Left lobe of liver (tissue), 2 donors: Measurements from ENCODE around the gene ACOXL. TPM values are rescaled to one million over a fixed set of nuclear protein-coding genes. Genes with fewer than 3 reads are reported as not detected.

Experiments
- ATAC-seq: fragments of 200-7000 bp; cut with Tn5 transposase; one replicate; pipeline ENCODE4 v1.9.1; 2020; ENCODE audit warnings: mild to moderate bottlenecking, moderate library complexity
- DNase-seq: peaks from one replicate; pipeline ENCODE4 v3.0.0-alpha.2; 2020; ENCODE audit warnings: low spot score
- total RNA-seq: library from RNA; stranded (reverse); gene quantifications from one replicate; pipeline ENCODE4 v1.2.1, GENCODE V29; 2021
- donor health status: DM: no; HTN: no; CAD: no; lungs with moderate emphysema.
- donor health status: DM: no; HTN: yes; CAD: no.

Gene ACOXL
- total RNA-seq, 1 donor from 2014 or later = not detected

DNA sequence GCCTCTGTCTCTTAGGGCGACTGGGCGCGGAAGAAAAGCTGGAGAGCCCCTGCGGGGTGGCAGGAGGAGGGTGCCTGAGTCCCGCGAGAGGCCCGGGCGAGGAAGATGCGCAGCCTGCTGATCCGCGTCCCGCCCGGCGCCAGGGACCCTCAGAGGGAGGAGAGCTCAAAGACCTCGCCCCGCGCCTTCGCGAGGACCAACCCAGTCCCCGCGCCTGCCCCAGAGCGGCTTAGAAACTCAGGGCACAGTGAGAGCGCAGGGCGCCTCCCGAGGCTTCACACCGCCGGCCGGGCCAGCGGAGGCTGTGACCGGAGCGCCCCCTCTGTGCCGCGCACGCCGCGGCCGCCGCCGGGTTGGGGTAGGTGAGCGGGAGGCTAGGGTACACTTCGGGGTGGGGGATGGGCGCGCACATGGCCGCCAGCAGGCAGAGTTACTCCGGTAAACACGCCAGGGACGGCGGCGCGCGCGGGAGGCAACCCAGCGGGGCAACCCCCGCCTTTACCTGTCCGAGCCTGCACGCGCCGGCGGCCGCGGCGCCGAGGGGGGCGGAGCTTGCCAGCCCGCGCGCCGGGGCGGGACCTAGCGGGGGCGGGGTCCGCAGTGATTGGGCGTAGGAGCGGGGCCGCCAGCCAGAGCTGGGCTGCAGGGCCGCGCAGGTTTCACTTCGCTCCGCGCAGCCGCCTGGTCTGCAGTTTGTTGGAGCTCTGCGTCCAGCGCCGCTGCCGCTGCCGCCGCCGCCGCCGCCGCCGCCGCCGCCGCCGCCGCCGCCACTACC is 388.1 kb downstream of the ACOXL start, which contains the start of gene BCL2L11:
Gene BCL2L11 (plus strand): TSS at position 662 of the 775 bp plus-strand sequence. CDS start 2,832 bp downstream, outside the sequence.
- ATAC-seq (peak; percentile 72), DNase-seq (peak; percentile 98)

DNA sequence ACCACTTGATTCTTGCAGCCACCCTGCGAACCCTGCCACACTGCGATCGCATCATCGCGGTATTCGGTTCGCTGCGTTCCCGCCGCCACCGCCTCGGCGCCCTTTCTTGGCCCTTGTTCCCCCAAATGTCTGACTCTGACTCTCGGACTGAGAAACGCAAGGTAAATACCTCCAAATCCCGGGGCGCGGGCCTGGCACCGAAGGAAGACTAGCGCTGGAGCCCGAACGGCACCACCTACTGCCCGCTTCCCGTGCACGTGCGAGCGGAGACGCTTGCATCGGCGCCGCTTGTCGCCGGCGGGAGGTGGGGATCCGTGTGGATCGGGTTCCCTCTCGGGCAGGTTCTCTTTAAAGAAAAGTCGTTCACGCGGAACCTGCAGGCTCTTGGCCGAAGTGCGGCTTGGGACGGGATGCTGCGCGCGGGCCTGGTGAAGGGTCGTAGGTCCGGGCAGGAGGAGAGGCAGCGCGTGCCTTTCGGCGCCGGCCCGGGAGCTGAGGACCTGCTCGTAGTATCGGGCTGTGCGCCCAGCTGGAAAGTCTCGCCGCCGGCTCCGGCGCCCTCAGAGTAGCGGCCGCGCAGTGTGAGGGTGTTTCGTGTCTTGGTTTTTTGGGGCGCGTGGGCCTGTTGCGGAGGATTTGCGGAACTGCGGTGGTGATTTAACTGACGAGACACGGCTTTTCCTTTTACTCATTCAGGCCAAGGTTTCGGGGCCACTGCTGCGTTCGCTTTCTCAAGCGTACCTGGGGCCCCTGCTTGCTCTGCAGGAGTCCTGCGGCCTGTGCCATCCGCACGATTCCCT is 388.9 kb downstream of the ACOXL start:
- ATAC-seq (peak; percentile 25), DNase-seq (peak; percentile 70)

DNA sequence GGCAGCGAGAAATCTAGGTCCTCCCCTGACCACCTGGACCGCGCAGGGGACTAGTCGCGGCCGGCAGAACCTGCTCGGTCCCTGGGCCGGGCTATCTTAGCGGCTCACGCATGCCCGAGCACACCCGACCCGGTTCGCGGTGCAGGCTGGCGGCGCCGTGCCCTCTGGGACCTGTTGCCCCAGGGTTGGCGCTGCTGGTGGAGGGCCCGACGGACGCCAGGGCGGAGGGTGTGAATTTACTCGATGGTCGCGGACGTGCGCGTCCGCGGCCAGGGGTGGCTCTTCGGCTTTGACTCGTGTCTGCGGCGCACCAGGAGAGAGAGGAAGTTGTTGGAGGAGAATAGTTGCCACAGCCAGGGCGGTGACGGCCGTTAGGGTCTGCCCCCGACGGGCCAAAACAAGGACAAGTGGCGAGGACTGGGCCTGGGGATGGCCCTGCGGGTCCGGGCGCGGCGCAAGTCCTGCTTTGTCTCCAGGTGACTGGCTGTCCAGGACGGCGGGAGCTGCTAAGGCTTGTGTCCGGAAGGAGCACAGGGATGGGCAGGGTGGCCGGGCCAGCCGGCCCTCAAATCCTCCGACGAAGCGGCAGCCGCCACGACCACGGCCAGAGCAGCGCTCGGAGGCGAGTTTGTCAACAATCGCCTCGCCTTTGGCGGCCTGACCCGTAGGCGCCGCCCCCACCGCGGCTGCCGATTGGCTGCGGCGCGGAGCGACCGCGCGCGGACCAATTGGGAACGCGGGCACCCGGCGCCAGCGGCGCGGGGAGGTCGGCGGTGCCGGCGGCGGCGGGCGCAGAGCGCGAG is 389.7 kb downstream of the ACOXL start:
- ATAC-seq = peak; percentile 72
- peak; percentile 95 for DNase-seq

DNA sequence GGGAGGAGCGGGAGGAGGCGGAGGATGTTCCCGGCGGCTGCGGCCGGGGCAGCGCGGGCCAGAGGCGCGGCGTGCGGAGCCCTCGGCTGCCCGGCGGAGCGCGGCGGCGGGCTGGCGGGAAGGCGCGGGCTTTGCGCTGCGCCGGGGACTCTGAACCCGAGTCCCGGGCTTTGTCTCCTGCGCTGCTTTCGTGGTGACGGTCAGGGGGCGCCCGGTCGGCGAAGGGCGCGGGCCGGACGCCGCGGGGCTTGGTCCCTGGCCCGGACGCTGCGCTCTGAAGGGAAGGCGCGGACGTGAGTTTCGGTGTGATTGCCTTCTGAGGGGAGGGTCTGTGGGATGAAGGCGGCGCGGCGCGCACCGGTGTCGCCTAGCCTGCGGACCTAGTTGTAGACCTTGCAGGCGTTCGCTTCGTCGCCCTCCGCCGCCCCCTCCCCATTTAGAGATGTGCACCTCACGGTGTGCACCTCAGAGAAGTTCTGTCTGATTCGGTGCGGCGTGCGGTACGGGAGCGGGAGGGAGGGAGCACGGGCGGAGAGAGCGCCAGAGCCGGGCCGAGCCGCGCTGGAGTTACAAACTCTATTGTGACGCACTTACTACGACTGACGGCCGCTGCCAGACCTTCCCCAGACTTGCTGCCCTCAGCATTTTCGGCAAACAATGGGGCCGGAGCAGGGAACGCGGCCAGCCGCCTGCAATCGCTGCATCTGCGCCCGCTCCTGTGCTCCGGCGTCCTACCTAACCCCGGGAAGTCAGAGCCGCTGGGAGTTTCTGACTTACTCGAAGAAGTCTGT is 390.5 kb downstream of the ACOXL start:
- peak; percentile 60 for ATAC-seq

DNA sequence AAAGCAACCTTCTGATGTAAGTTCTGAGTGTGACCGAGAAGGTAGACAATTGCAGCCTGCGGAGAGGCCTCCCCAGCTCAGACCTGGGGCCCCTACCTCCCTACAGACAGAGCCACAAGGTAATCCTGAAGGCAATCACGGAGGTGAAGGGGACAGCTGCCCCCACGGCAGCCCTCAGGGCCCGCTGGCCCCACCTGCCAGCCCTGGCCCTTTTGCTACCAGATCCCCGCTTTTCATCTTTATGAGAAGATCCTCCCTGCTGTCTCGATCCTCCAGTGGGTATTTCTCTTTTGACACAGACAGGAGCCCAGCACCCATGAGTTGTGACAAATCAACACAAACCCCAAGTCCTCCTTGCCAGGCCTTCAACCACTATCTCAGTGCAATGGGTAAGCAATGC is 391.4 kb downstream of the ACOXL start:
- no peak for ATAC-seq
- DNase-seq = no peak

More for the DNA sequence above, 390.5 kb downstream of the ACOXL start:
- DNase-seq = peak; percentile 96

DNA sequence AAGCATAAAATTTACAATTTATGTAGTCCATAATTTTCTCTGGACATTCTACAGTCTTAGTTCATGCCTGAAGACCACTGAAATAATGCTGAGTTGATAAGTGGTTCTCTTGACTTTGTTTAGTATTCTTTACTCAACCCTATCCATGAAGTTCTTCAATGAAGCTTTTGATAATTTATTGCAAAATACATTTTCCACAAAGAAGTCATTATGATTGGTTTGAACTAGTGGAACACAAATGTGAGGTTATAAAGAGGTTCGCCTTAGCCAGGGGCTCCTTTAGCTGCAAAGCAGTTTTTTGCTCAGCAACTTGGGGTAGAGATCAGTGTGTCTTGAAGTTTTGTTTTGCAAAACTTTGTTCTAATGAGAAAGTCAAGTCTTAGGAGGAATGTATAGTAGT is 394.2 kb downstream of the ACOXL start:
- DNase-seq (no peak), ATAC-seq (no peak)

DNA sequence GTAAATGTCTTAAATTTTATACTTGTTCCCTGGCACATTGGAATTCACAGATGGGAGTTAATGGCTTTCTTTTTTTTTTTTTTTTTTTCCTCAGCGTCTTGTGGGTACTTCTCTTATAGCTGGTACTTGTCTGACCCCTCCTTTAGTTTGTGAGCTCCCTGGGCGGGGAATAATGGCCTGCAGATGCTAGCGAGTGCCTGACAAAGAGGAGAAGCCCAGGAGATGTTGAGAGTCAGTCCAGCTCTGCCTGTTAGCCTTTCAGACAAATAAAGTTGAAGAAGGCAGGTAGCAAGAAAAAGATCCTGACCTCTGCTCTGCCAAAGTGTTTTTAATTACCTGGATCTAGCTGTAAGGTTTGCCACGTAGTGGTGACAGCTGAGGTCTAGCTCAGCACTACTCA is 395.0 kb downstream of the ACOXL start:
- DNase-seq = no peak
- ATAC-seq = no peak

DNA sequence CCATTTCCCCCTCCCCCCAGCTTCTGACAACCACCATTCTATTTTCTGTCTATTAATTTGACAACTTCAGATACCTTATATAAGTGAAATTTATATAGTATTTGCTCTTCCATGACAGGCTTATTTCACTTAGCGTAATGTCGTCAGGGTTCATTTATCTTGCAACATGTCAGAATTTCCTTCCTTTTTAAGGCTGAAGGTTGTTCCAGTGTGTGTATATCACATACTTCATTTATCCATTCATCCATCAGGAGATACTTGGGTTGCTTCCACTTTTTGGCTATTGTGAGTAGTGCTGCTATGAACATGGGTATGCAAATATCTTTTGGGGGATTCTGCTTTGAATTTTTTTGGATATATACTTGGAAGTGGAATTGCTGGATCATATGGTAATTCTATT is 395.7 kb downstream of the ACOXL start:
- DNase-seq (no peak), ATAC-seq (no peak)

DNA sequence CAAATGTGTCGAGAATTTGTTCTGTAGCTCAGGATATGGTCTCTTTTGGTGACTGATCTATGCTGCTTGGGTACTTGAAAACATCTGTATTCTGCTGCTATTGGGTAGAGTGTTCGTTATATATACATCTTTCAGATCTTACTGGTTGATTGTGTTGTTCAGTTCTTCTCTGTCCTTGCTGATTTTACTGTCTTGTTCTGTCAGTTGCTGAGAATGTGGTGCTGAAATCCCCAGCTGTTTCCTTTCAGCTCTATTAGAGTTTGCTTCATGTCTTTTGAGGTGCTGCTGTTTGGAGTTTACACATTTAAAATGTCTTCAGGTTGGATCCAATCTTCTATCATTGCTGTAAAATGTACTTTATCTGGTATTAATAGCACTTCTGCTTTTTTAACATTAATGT is 401.2 kb downstream of the ACOXL start:
- no peak for DNase-seq
- no peak for ATAC-seq

DNA sequence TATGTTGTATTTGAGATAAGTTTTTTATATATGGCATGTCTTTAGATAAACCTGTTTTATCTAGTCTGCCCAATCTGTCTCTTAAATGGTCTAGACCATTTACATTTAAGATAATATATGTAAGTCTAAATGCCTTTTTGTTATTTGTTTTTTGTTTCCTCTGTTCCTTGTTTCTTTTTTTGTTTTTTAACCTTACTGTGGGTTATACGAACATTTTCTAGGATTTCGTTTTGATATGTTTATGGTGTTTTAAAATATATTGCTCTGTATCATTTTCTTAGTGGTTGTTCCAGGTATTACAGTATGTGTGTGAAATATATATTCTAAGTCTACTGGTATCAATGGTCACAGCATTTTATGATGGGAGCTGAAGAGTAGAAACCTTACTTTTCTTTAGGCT is 401.7 kb downstream of the ACOXL start:
- DNase-seq (no peak), ATAC-seq (no peak)

DNA sequence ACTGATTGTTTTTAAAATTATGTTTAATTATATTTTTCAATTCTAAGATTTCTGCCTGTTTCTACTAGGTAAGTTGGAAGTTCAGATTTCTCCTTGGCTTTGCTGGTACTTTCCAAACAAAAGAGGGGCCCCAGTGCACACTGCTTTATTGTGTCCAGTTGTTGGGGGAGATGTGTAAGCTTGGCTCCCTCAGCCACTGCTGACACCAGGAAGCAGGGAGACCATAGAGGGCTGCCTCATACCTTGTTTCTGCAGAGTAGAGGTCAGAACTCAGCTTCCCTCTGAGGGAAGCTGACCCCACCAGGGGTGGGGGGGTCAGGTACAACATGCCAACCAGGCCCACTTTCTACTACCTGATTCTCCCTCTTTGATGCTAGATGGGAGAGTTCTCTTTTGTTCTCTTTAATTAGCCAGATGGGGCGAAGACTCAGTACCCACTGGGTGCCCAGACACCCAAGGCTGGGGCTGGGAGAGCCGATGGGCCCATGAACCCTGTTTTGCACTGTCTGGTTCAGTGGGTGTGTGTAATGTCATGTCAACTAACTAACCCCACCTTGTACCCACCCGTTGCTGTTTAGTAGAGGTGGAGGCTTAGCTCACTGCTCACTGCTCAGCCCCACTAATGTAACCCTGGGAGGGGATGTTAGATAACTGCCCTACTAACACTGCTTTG is 403.0 kb downstream of the ACOXL start:
- ATAC-seq (no peak), DNase-seq (no peak)

DNA sequence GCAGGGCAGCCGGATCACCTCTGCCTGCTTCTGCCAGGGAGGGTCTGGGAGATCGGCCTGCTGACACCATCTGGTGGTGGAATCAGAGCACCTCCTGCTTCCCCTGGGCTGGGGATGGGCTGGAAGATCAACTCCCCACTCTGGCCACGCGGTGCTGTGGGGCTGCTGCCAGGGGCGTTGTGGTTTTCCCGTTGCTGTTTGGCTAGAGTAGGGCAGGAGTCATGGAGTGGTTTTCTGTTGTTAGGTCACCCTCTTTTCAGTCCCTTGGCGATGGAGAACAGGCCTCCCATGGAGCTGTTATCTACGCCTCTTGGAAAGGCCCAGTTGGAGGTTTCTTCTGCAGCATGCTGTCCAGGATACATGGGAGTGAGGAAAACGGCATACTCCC is 403.5 kb downstream of the ACOXL start:
- DNase-seq (peak; percentile 53), ATAC-seq (peak; percentile 80)

DNA sequence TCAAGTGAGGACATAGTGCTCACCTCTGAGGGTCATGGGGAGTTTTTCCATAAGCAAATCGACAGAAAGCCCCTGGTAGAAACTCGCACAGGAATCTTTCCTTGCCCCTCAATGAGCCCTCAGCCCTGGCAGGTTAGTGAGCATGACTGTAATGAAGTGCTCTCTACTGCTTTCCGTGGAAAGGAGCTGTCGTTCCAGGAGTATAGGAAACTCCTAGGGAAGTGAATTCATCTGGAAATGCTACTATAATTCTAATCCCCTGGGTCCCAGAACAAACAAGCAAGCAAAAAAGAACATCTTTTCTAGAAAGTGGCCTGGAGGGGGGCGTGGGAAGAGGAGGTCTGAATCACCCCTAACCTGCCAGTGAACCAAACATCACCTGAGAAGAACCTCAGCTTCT is 406.5 kb downstream of the ACOXL start:
- no peak for ATAC-seq
- no peak for DNase-seq

DNA sequence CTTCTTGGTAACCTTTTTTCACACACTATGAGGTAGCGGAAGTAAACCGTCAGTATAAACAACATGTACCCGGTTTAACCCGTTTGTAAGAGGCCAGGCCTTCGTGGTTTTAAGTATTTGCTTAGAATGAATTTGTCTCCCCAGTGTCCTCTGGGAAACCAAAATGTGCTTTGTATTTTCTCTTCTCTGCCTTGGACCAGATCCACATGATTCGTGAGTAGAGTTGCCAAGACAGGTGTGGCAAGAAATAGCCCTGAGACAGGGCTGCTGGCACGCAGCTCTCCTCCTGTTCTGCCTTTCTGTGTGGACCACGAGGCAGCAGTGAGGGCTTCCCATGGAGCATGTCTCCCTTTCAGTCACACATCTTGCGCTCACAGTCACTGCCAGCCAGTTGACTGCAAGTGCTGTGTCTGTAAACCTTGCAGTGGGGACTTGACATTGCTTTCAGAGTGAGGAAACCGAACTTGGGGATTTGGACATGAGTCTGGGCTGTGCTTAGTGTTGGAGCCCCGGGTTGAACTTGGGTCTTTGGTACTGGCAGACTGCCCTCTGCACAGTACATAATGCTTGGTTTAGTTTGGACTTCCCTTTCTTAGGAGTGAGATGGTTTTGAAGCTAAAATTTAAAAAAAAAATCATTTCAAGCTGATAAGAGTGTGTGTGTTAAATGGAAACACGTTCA is 407.4 kb downstream of the ACOXL start:
- ATAC-seq (peak; percentile 79), DNase-seq (peak; percentile 57)

DNA sequence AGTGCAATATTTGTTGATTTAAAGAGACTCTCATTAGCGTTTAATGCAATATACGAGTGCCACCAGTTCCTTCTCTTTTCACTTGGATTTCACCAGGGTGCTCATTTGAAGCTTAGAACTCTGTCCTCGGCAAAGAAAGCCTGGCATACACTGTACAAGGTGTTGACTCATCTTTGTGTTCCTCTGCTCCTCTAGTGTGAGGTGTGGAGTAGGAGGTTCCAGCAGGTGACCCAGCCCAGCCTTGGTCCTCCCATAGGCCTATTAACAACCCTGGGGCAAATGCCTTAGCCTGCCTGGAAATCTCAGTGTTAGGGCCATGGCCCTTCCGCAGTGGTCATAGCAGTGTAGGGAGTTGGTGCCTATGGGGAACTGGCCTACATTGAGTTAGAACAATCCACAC is 408.4 kb downstream of the ACOXL start:
- ATAC-seq (no peak), DNase-seq (no peak)

DNA sequence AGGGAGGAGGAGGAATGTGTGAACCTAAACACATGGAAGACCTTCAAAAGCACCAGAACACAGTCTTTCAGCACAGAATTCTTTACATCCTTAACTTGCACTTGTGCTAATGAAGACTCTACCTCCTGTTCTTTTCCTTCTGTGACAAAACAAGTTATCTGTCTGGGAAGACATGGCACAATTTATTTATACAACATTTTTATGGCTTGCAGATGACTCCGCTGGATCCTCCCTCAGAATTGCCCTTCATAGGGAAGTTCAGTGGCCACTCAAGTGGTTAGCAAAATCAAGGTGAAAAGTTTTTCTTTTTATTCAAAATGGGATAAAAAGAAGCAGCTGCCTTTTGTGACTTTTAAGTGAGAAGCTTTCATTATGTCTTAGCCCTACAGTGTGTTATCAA is 409.7 kb downstream of the ACOXL start:
- DNase-seq (no peak), ATAC-seq (no peak)

DNA sequence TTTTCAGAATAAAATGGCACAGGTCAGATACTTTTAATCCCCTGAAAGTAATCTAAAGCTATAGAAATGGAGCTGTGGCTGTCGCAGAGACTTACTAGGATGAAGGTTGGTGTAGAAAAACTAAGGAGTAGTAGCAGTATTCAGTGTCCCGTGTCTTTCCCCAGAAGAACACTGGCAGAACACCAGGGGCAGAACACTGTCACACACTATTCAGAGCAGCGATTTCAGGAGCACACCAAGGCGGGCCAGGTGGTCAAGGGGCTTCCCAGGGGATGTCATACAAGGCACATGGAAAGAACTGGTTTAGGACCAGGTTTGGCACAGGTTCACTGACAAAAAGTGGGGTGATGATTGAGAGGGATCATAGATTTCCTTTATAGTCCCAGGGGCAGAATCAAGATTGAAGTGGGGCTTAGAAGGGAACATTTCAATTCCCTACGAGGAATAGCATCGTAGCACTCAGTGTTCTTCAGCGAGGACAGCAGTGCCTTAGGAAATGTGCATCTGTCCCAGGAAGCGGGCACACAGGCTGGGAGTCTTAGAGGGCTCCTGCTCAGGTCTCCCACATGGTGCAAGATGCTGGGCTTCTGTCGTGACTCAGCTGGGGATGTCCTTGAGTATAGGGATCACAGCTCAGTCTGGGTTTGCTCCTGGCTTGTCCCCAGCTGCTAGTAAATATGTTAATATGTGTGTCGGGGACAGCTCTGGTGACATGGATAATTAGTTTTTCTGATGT is 410.9 kb downstream of the ACOXL start:
- ATAC-seq (no peak), DNase-seq (no peak)

DNA sequence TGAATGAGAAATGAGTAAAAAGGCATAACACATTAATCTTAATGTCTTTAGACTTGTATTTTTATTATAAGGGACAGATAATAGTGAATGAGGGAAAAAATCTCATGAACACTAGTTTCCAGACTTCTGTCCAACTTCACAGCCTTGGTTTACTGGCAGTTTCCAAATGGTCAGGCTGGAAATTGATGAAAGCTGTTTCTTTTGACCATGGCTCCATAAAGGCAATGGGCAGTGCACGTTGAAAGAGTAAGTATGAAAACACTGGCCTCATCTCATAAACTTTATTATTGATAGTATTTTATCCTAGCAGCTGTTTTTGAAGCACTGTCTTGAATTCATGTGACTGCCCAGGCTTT is 411.4 kb downstream of the ACOXL start:
- no peak for DNase-seq
- ATAC-seq = no peak
